Measurements from ENCODE around the gene UROS. TPM values are rescaled to one million over a fixed set of nuclear protein-coding genes. Genes with fewer than 3 reads are reported as not detected.

The UROS gene
- total and polyA plus RNA-seq, 2 of the 4 experiments (the other 2 are of a cell fraction), result 48.7 to 56.5 TPM

DNA sequence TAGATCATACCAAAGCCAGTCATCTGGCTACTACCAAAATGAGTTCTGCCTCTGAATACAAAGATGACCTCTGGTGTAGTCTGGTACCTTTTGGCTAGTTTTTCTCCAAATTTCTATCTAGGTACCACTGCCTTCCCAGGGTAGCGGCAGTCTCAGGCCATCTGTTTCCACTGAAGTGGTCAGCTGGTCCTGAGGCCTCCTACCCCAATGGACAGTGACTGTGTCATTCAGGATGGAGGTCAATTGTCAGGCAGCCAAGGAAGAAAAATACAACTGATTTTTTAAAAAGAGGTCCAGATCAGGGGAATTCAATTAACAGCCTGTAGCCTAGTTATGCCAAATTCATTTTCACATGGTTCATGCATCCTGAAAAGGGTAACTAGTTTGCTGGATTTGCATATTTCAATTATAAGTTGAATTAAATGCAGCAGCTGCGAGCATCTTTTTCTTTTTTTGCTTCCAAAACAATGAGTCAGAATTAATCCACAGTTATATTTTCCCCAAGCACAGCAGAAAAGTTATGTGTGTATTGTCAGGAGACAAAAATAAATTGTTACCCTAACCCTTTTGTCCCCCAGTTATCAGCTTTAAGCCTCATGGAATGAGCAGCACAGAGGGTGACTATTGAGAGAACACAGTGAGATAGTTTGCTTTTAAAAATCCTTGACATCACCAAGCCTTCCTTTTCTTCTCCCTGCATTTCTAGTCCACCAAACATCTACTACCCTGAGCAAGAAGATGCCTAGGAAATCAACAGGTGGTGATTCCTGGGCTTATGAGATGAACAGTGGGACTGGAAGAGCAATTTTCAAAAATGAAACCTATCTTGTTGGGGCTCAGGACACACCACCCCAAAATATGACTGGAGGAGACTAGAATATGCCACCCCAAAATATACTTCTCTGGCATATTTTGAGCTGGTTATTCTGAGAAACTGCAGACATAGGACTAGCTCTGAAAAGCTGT, 28.0 kb upstream of the UROS start:
- Histone ChIP-seq H3K4me3 (ENCODE audit: insufficient read depth, low read depth, low read length) (no peak overlapping the region), H4K20me1 (ENCODE audit: insufficient read depth, low read length) (no peaks in the 10 kb centered on the region), H4K5ac (ENCODE audit: low read depth, low read length) (no peak overlapping the region), H3K18ac (ENCODE audit: low read depth, low read length) (no peak overlapping the region), H2BK15ac (ENCODE audit: low read depth, low read length) (no peak overlapping the region), H2BK20ac (ENCODE audit: low read depth, low read length) (no peak overlapping the region), H3K9me3 (ENCODE audit: control insufficient read depth, insufficient read depth, low read length) (no peaks in the 10 kb centered on the region), H3K27ac (ENCODE audit: insufficient read depth, low read length) (no peak overlapping the region), H3K79me1 (ENCODE audit: low read depth in 1 of 2, low read length in 2 of 2) (no peaks in the 10 kb centered on the region; a peak in 1 of 4 replicates), H4K8ac (ENCODE audit: low read depth in 2 of 2, low read length in 2 of 2) (no peak overlapping the region), H3K4ac (ENCODE audit: low read depth, low read length) (no peak overlapping the region), H3K36me3 (ENCODE audit: control insufficient read depth, insufficient read depth, low read length) (peaks cover 34% of the 10 kb centered on the region), H3K4me1 (ENCODE audit: control insufficient read depth, insufficient read depth, low read length) (no peaks in the 10 kb centered on the region), H2AK9ac (replicated peaks; ENCODE audit: low read depth, low read length, poor library complexity) (no peak overlapping the region), H2AK5ac (ENCODE audit: low read depth, low read length) (no peak overlapping the region), H3K56ac (ENCODE audit: extremely low read depth, insufficient read depth, low read length) (no peak overlapping the region), H3K4me2 (ENCODE audit: low read depth, low read length) (no peak overlapping the region), H2BK120ac (ENCODE audit: low read depth, low read length) (no peak overlapping the region), H3K23ac (ENCODE audit: low read depth, low read length) (no peak overlapping the region), H2BK5ac (ENCODE audit: low read depth, low read length, poor library complexity, severe bottlenecking) (no peak overlapping the region), H3K9me1 (ENCODE audit: insufficient read depth, low read length) (peaks cover 3% of the 10 kb centered on the region; the same call in 1 of the 2 replicates), H2AFZ (replicated peaks; ENCODE audit: low read length, poor library complexity) (no peak overlapping the region), H3K27me3 (ENCODE audit: control insufficient read depth, insufficient read depth, low read length) (no peaks in the 10 kb centered on the region), H3K9ac (ENCODE audit: low read depth, low read length) (no peak overlapping the region), H4K91ac (ENCODE audit: insufficient read depth, low read depth, low read length) (no peak overlapping the region), H3K14ac (replicated peaks; ENCODE audit: low read depth, low read length) (no peak overlapping the region)
- CTCF ChIA-PET, result no interaction called here
- dilution Hi-C loops (cut with HindIII; ENCODE audit: low sequenced_read_pairs, unreplicated experiment) (no loop called here), in situ Hi-C loops (cut with MboI; ENCODE audit: low sequenced_read_pairs) (no loop called here), intact Hi-C loops (cut with micrococcal nuclease) (no loop called here)
- no CpG with 5 or more reads among the region's 2 CpGs for WGBS, 2 experiments (ENCODE audit: extremely low coverage in 2 of 2, insufficient read length in 1 of 2)
- DNase-seq, result no peak
- ATAC-seq (ENCODE audit: low read depth), result peak; percentile 27; the same call in 1 of the 2 replicates
- POLR2A ChIA-PET (ENCODE audit: unreplicated experiment), result no interaction called here
- BruUV-seq (replicated peaks), result no TSS peak
- no peak for TF ChIP-seq POLR2A (IDR thresholded peaks at IDR 0.05; ENCODE audit: low read depth, low read length)
- no peak for TF ChIP-seq RAD21 (IDR thresholded peaks at IDR 0.05; ENCODE audit: low read length)
- TF ChIP-seq MAZ (IDR thresholded peaks at IDR 0.05; ENCODE audit: borderline replicate concordance, low read depth, low read length), result no peak
- no peak for TF ChIP-seq FOS (IDR thresholded peaks at IDR 0.05; ENCODE audit: low read depth, low read length)
- no peak for TF ChIP-seq NFE2L2 (IDR thresholded peaks at IDR 0.05; ENCODE audit: low read depth, low read length)
- no peak for TF ChIP-seq CHD1 (IDR thresholded peaks at IDR 0.05; ENCODE audit: low read depth, low read length)
- no peak for TF ChIP-seq BHLHE40 (IDR thresholded peaks at IDR 0.05; ENCODE audit: low read depth, low read length)
- TF ChIP-seq ELK1 (IDR thresholded peaks at IDR 0.05; ENCODE audit: borderline replicate concordance, low read depth, low read length), result no peak
- TF ChIP-seq, protein P1, sequence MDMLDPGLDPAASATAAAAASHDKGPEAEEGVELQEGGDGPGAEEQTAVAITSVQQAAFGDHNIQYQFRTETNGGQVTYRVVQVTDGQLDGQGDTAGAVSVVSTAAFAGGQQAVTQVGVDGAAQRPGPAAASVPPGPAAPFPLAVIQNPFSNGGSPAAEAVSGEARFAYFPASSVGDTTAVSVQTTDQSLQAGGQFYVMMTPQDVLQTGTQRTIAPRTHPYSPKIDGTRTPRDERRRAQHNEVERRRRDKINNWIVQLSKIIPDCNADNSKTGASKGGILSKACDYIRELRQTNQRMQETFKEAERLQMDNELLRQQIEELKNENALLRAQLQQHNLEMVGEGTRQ (IDR thresholded peaks at IDR 0.05; ENCODE audit: low read depth, low read length), result no peak
- TF ChIP-seq, protein P2, sequence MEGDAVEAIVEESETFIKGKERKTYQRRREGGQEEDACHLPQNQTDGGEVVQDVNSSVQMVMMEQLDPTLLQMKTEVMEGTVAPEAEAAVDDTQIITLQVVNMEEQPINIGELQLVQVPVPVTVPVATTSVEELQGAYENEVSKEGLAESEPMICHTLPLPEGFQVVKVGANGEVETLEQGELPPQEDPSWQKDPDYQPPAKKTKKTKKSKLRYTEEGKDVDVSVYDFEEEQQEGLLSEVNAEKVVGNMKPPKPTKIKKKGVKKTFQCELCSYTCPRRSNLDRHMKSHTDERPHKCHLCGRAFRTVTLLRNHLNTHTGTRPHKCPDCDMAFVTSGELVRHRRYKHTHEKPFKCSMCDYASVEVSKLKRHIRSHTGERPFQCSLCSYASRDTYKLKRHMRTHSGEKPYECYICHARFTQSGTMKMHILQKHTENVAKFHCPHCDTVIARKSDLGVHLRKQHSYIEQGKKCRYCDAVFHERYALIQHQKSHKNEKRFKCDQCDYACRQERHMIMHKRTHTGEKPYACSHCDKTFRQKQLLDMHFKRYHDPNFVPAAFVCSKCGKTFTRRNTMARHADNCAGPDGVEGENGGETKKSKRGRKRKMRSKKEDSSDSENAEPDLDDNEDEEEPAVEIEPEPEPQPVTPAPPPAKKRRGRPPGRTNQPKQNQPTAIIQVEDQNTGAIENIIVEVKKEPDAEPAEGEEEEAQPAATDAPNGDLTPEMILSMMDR (conservative IDR thresholded peaks at IDR 0.05; ENCODE audit: low read depth, low read length), result no peak
- TF ChIP-seq MXI1 (IDR thresholded peaks at IDR 0.05; ENCODE audit: borderline replicate concordance, low read depth, low read length), result no peak
- TF ChIP-seq RCOR1 (IDR thresholded peaks at IDR 0.05; ENCODE audit: insufficient replicate concordance, low read length), result no peak
- TF ChIP-seq CEBPB (IDR thresholded peaks at IDR 0.05; ENCODE audit: low read depth, low read length), result no peak
- TF ChIP-seq SMC3 (IDR thresholded peaks at IDR 0.05; ENCODE audit: low read depth, low read length), result no peak
- TF ChIP-seq MAFK (IDR thresholded peaks at IDR 0.05; ENCODE audit: low read depth, low read length), result no peak

Measured in IMR-90 (cell line).